Activated T-helper 2 cell treated with anti-CD3 and anti-CD28 coated beads, Interferon-gamma antibody, Interleukin-2, Interleukin-4, amounts not matched to agents 10 μg/mL and 5 μg/mL and 100 μg/mL, durations not matched to agents 14 hours and 24 hours and 36 hours (primary cell): ENCODE data around the gene POU5F1. TPM values are rescaled to one million over a fixed set of nuclear protein-coding genes. Genes with fewer than 3 reads are reported as not detected.

Source experiments
- DNase-seq: peaks from one replicate; pipeline ENCODE4 v3.0.0; 2021; ENCODE audit warnings: low spot score
- H3K27ac Mint-ChIP-seq: one replicate; pipeline ENCODE4 v1.8.0; 2021; ENCODE audit warnings: mixed read lengths
- H3K27me3 Mint-ChIP-seq: one replicate; pipeline ENCODE4 v1.8.0; 2021; ENCODE audit warnings: low read depth, mixed read lengths
- H3K36me3 Mint-ChIP-seq: one replicate; pipeline ENCODE4 v1.8.0; 2021; ENCODE audit warnings: low read depth, mixed read lengths
- H3K4me1 Mint-ChIP-seq: one replicate; pipeline ENCODE4 v1.8.0; 2021; ENCODE audit warnings: low read depth, mixed read lengths
- H3K4me3 Mint-ChIP-seq: one replicate; pipeline ENCODE4 v1.8.0; 2021; ENCODE audit warnings: low read depth, mild to moderate bottlenecking, moderate library complexity, mixed read lengths
- H3K9me3 Mint-ChIP-seq: one replicate; pipeline ENCODE4 v1.8.0; 2021; ENCODE audit warnings: mixed read lengths
- intact Hi-C: fragments of 100-400 bp; cut with micrococcal nuclease; formaldehyde crosslinking; loops from one replicate; pipeline ENCODE4 v1.15.1; 2023
- total RNA-seq: library from RNA; stranded (reverse); gene quantifications from 2 replicates; pipeline ENCODE4 v1.2.3, GENCODE V29; 2022

Gene POU5F1
- total RNA-seq, 1 donor from 2014 or later, result not detected

DNA sequence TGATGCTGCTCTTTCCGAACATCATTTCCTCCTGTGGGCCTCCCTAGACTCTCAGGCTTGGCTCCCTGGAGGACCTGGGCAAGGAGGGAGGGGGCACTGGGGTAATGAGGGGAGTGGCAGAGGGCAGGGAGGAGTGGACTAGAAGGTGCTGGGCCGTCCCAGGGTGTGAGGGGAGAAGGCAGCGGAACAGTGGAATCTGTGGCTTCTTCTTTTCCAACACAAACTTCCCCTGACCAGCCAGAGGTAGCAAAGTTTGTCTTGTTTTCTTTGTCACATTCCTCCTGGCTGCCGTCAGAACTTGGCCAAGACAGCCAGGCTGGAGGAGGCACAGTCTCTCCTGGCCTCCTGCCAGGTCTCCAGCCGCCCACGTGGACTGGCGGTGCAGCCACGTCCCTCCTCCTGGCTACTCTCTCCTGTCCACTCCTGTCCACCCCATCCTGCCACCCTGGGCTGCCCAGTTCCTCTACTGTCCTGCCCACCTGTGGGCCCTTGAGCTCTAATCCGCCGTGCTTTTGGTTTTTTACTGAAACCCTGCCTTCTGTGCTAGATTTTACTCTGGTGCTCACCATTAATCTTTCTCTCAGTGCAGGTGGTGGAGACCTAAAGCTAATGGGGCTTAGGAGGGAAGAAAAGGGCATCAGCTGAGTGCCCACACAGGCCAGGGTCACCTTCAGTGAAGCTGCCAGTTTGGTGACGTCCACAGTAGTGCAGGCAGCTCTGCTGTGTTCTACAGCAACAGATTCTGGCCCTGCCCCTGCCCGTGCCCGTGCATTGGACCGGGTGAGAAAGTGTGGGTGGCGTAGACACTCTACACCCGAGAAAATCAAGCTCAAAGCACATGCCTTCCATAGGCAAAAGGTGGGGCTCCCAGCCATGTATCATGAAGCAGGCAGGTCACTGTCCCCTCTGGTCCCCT lies 47.4 kb downstream of the POU5F1 start:
- Mint-ChIP-seq H3K4me1 (no peaks in the 10 kb centered on the region), H3K27ac (no peak overlapping the region), H3K9me3 (no peaks in the 10 kb centered on the region), H3K36me3 (no peaks in the 10 kb centered on the region), H3K4me3 (no peak overlapping the region), H3K27me3 (peaks cover 8% of the 10 kb centered on the region)
- intact Hi-C loops, result no loop called here
- no peak for DNase-seq

DNA sequence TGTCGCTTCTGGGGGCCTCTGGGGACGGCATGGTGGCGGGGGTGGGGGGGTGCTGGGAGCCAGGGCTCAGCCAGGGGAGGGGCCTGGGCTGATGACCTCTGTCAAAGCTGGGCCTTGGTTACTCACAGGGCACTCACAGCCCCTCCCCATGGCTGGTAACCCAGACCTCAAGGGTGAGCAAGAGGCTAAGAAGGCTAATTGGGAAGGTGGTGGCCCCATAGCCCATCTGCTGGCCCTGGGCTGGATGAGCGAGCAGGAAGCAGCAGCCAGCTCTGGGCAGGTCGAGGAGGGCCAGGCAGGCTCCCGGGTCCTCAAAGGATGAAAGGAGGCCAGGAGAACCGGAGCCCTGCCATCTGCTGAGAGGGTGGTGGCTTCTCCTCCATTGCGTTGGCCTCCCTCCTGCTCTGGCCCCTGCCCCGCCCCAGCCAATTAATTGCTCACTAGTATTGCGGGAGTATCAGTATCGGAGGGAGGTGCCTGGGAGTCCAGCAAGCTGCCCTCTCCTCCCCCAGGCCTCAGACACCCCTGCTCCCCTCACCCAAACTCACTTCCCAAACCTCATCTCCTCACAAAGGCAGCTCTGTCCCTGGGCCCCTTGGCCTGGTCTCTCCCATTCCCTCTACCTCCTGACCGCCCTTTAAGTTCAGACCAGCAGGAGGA lies 49.2 kb downstream of the POU5F1 start:
- no peak overlapping the region for H3K4me3 Mint-ChIP-seq
- H3K9me3 Mint-ChIP-seq, result no peaks in the 10 kb centered on the region
- H3K27me3 Mint-ChIP-seq, result peaks cover 4% of the 10 kb centered on the region
- no peaks in the 10 kb centered on the region for H3K4me1 Mint-ChIP-seq
- no peak overlapping the region for H3K27ac Mint-ChIP-seq
- no peak for DNase-seq
- H3K36me3 Mint-ChIP-seq, result no peaks in the 10 kb centered on the region
- intact Hi-C loops, result no loop called here

DNA sequence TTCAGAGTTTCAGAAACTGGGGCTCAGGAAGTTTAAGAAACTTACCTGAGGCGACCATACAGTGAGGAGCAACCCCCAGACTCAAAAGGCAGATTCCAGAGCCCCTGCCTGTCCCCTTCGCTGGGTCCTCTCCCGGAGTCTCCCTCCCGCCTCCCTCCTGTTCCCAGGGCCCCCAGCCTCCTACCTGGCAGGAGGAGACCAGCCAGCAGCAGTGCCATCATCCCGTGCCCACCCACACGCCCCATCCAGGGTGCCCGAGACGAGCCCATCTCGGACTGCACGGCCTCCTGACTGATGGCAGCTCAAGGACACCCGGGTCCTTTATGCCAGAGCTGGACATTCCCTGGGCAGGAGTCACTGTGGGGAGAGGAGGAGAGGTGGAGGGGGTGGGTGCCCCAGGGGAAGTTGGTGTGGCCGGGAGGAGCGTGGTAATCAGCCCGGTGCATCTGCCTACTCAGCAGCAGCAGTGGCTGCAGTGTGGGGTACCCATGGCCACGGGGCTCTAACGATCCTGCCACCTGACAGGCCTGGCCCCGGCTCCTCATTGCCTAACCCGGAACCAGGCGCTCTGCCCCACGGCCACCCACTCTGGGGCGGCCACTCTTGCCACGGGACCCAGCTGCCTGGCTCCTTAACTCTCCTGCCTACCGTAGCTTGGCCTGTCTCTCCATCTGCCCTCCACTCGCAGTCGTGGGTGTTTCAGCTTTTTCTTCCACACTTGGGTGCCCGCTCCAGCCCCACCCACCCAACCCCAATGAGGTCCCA lies 50.1 kb downstream of the POU5F1 start, which contains the start of gene CDSN:
Gene CDSN (minus strand): TSS at position 296 of the 765 bp plus-strand sequence. CDS start 27 bp downstream, at position 269.
- no peaks in the 10 kb centered on the region for H3K4me1 Mint-ChIP-seq
- intact Hi-C loops, result no loop called here
- no peak within 1 kb of the TSS for H3K27ac Mint-ChIP-seq
- no peak for DNase-seq
- H3K9me3 Mint-ChIP-seq, result no peaks in the 10 kb centered on the region
- H3K4me3 Mint-ChIP-seq, result no peak within 1 kb of the TSS
- H3K27me3 Mint-ChIP-seq, result peaks cover 5% of the 10 kb centered on the region
- H3K36me3 Mint-ChIP-seq, result no peaks in the 10 kb centered on the region

DNA sequence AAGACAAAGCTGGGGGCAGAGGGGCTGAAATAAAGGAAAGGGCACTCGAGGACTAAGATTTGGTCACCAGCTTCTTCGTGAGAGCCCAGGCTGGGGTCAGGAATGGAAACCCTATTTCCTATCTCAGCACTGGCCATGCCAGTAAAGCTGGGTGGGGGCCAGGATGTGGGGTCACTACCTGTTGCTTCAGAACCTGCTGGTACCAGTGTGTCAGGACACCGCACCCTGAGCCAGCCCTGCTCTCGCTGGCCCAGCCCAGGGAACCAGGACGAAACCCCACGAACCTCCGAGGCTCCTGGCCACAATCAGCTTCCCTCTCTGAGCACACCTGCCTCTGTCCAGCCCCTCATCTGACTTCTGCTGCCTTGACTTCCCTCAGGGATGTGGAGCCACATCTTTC lies 52.3 kb downstream of the POU5F1 start:
- intact Hi-C loops, result no loop called here
- Mint-ChIP-seq H3K4me1 (no peaks in the 10 kb centered on the region), H3K4me3 (no peak overlapping the region), H3K27ac (no peak overlapping the region), H3K9me3 (no peaks in the 10 kb centered on the region), H3K36me3 (no peaks in the 10 kb centered on the region), H3K27me3 (peaks cover 8% of the 10 kb centered on the region)
- no peak for DNase-seq

DNA sequence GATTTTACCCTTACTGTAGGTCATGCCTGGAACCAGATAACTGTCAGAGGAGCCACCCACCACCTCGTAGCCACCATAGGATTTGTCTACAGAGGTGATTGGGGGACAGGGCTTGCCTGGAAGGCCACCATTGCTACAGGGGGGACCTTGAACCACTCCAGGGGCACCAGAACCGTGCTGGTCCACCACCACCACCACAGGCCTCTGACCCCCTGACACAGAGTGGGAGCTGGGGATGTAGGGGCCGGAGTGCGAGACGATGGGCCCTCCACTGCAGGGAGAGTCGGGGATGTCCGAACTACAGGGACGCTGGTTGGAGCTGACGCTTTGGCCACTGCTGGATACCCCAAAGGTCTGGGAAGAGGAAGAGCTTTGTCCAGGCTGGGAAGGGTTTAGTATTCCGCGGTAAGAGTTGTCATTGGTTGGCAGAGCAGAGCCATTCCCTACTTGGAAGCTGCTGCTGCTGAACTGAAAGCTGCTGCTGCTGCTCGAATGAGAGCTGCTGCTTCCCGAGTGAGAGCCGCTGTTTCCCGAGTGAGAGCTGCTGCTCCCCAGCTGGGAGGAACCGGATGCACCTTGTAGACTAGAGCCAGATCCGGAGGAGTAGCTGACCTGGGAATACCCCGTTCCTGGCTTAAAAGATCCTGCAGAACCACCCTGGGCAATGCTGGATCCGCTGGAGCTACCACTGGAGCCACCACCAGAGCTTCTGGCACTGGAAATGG lies 53.7 kb downstream of the POU5F1 start:
- H3K4me3 Mint-ChIP-seq, result no peak overlapping the region
- intact Hi-C loops, result no loop called here
- H3K9me3 Mint-ChIP-seq, result no peaks in the 10 kb centered on the region
- peaks cover 8% of the 10 kb centered on the region for H3K27me3 Mint-ChIP-seq
- no peaks in the 10 kb centered on the region for H3K36me3 Mint-ChIP-seq
- no peak for DNase-seq
- H3K4me1 Mint-ChIP-seq, result no peaks in the 10 kb centered on the region
- H3K27ac Mint-ChIP-seq, result no peak overlapping the region

DNA sequence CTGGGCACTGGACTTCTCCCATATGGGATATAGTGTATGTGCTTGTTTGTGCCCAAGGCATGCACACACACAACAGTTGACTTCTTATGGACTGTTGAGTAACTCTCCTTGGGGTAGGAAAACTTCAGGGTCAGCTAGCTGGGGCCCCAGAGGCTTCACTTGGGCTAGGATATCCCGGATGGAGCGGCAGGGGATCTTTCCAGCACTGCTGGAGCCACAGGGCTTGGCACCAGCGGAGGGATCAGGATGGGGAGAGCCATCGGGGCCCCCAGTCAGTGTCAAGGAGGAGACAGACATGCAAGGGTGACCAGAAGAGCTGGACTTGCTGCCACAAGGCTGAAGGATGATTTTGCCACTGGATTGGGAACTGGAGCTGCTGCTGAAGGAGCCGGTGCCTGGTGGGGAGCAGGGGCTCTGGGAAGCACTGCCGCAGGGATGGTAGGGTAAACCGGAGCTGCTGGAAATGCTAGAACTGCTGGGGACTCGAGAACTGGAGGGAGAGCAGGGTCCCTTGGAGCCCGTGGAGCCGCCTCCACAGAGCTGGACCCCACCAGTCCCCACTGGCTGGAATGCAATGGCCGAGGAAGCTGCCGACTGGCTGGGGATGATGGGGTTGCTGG lies 54.4 kb downstream of the POU5F1 start:
- no peak overlapping the region for H3K27ac Mint-ChIP-seq
- H3K4me3 Mint-ChIP-seq, result no peak overlapping the region
- peaks cover 8% of the 10 kb centered on the region for H3K27me3 Mint-ChIP-seq
- no peaks in the 10 kb centered on the region for H3K4me1 Mint-ChIP-seq
- no peak for DNase-seq
- intact Hi-C loops, result no loop called here
- no peaks in the 10 kb centered on the region for H3K9me3 Mint-ChIP-seq
- H3K36me3 Mint-ChIP-seq, result no peaks in the 10 kb centered on the region

DNA sequence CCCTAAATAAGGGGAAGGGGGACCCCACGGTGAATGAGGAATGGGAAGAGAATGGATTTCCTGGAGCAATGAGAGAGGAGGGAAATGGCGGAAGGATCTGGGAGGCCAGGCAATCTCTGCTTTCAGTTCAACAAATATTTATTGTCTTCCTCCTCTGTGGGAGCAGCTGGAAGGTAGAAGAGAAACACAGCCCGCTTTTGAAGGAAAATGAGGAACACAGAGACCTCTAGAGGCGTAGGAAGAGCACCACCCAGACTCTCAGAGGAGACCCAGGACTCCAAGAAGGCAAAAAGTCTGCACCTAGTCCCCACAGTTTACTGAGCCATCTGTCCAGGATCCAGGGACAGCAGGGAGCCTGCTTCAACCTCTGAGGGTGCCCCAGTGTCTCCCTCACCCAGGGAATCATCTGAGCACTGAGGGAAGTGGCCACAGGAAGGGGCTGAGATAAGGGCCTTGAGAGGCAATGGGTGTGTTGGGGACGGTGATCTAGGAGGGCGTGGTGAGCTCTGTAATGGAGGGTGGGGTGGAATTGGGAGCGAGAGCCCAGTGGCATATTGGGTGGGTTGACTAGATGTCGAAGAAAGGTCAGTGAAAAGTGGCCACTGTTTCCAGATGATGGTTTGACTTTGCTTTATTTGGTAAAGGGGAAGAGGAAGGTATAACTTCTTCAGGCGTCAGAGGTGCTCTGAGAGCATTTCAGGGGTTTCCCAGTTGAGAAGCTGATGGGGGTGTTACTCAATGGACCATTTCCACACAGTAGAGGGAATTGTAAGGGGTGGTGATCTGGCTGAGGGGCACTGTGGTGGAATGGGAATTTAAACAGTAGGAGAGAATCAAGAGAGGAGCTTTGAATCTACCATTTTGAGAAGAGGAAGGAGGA lies 55.3 kb downstream of the POU5F1 start:
- H3K36me3 Mint-ChIP-seq, result no peaks in the 10 kb centered on the region
- intact Hi-C loops, result no loop called here

DNA sequence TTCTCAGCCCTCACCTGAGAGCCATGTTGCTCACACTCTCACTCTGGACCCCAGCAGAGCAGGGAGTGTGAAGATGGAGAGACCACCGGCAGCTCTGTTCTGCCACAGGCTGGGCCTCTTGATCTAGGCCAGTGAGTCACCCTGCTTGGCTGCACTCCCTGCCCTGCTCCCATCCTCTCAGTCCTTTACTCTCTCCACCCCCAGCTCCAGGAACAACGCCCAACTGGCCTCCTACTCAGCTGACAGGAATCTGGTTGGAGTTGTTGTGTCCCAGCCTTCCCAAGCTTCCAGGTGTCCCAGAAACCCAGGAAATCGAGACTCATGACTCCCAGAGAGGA lies 56.0 kb downstream of the POU5F1 start, which contains the start of gene PSORS1C1:
Gene PSORS1C1 (plus strand): TSS at position 260 of the 338 bp plus-strand sequence. CDS start 14,833 bp downstream, outside the sequence.
- Mint-ChIP-seq H3K9me3 (no peaks in the 10 kb centered on the region), H3K4me3 (no peak within 1 kb of the TSS), H3K4me1 (no peaks in the 10 kb centered on the region), H3K36me3 (no peaks in the 10 kb centered on the region), H3K27ac (no peak within 1 kb of the TSS), H3K27me3 (peaks cover 15% of the 10 kb centered on the region)
- no peak for DNase-seq
- intact Hi-C loops, result no loop called here

More for the DNA sequence above, 55.3 kb downstream of the POU5F1 start:
- no peak for DNase-seq
- Mint-ChIP-seq H3K4me3 (no peak overlapping the region), H3K4me1 (no peaks in the 10 kb centered on the region), H3K27ac (no peak overlapping the region), H3K27me3 (peaks cover 10% of the 10 kb centered on the region), H3K9me3 (no peaks in the 10 kb centered on the region)

Other genes starting within 250 kb of the POU5F1 start
- gene SFTA2, start 238.5 kb downstream of the POU5F1 start, total RNA-seq, result not detected in 2 replicates
- not detected in 2 replicates for gene MUCL3, start 229.7 kb downstream of the POU5F1 start, total RNA-seq
- gene MUC21, start 187.0 kb downstream of the POU5F1 start, total RNA-seq, result not detected in 2 replicates
- not detected in 2 replicates for gene MUC22, start 160.2 kb downstream of the POU5F1 start, total RNA-seq
- gene C6orf15, start 58.1 kb downstream of the POU5F1 start, total RNA-seq, result not detected in 2 replicates
- gene PSORS1C1, start 55.9 kb downstream of the POU5F1 start, total RNA-seq, result not detected in 2 replicates
- gene CDSN, start 50.2 kb downstream of the POU5F1 start, total RNA-seq, result not detected in 2 replicates
- gene PSORS1C2, start 31.6 kb downstream of the POU5F1 start, total RNA-seq, result not detected in 2 replicates
- 50.5 and 53.1 TPM in 2 replicates for gene CCHCR1, start 12.9 kb downstream of the POU5F1 start, total RNA-seq
- 81.5 and 82.0 TPM in 2 replicates for gene TCF19, start 12.1 kb downstream of the POU5F1 start, total RNA-seq
- gene HLA-C, start 101.4 kb upstream of the POU5F1 start, total RNA-seq, result 895 and 906 TPM in 2 replicates
- gene HLA-B, start 186.5 kb upstream of the POU5F1 start, total RNA-seq, result 3,580 and 3,693 TPM in 2 replicates
- gene MICA, start 232.9 kb upstream of the POU5F1 start, total RNA-seq, result 5.6 and 6.0 TPM in 2 replicates